ENCODE results near the gene CRCP.

The CRCP gene

DNA sequence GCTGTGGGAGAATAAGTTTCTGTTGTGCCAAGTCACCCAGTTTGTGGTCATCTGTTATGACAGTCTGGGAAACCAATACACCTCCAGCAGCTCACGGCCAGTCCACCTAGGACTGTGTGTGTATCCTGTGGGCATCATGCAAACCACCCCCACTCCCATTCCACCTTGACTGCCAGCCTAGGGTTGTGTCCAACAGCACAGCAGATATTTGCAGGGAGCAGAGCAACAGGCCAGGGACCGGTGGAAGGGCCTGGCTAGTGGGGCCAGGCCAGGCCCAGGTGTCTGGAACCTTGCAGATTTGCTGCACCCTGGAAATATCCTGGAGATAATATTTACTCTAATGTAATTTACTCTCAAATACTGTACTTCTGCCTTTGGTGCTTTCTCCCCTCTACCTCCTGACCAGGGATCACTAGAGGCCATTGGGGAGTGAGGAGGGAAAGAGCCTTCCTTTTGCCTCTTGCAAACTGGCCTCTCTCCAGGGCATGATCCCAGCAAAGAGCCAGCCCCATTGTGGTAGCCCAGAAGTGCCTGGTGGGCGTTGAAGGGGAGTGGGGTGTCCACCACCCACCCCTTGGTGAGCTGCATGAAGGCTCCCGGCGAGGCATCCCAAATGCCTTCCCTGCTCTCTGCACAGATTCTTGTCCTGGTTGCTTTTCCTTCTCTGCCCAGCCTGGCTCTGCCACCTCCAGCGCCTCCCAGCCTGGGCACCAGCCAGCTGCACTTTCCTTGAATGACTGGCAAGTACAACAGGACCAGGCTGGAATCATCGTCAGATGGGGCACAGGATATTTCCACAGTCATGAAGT, 75.3 kb downstream of the CRCP start:
- DNase-seq (ENCODE audit: low spot score) = no peak

GRCh38 chr7:66190504-66190857, 75.8 kb downstream of the CRCP start:
- no peak for DNase-seq (ENCODE audit: low spot score)

DNA sequence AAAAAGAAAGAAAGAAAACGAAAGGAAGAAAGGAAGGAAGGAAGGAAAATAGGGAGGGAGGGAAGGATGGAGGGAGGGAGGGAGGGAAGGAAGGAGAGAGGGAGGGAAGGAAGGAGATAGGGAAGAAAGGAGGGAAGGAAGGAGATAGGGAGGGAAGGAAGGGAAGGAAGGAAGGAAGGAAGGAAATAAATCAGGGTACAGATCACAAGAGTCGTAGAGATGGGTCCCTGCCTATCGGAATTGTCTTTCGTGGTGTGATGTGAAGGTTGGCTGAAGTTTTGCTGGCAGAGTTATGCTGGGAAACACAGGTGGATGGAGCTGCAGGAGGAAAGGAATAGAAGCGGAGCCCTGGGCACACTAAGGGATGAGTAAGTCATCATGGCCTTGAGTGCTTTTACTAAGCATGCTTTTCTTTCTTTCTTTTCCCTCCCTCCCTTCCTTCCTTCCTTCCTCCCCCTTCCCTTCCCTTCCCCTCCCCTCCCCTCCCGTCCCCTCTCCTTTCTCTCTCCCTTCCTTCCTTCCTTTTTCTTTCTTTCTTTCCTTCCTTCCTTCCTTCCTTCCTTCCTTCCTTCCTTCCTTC, 78.6 kb downstream of the CRCP start:
- no peak for DNase-seq (ENCODE audit: low spot score)

DNA sequence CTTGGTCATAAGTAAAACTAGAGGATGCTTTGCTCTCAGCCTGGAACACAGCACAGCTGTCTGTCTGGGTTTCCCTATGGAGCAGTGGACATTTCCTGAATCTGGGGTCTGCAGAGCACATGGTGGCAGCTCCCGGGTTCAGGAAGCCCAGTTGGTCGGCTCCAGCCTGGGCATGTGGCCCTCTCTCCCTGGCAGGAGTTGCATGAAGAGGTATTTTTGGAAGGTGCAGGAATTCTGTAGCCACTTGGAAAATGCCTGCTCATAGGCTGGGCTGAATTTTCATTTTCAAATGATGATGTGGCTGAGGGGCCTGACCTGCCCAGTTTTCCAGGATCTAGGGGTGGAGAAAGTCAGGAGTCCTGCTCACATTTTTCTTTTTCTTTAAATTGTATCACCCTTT, 83.8 kb downstream of the CRCP start:
- no peak for DNase-seq (ENCODE audit: low spot score)

DNA sequence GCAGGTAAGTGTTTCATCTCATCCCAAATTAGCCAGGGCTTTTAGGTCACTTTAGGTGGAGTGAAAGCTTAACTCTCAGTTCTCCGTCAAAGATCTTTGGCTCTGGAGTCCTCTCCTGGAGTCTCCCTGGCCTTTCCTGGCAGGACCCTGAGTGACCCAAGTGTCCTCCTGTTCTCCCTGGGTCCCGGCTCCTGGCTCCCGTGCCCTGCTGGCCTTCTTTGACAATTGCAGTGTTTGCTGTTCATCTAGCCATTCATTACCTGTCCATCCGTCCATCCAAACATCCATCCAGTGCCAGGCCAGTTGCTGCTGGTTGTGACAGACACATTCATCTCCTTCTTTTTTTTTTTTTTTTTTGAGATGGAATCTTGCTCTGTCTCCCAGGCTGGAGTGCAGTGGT, 84.3 kb downstream of the CRCP start:
- no peak for DNase-seq (ENCODE audit: low spot score)

DNA sequence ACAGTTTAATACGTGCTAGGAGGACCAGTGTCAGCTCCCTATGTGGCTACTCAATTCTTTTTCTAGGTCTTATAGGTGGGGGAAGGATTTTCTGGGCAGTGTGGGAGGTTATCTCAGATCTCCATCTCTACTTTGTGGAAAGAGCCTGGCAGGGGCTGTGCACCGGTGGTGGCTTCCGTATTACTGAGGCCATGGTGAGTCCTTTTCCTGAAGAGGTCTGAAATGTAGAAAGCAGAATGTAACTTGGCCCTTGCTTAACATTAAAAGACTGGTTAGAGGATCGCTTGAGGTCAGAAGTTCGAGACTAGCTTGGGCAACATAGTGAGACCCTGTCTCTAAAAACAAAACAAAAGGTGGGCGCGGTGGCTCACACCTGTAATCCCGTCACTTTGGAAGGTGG, 87.8 kb downstream of the CRCP start:
- DNase-seq (ENCODE audit: low spot score) = no peak
